Measurements from ENCODE around the gene SDK1. TPM values are rescaled to one million over a fixed set of nuclear protein-coding genes. Genes with fewer than 3 reads are reported as not detected.
"Not testable (repeated sequence)": the region's sequence is repeated elsewhere in the genome, so short reads cannot be mapped to it uniquely, and the experiment has no call there.

The SDK1 gene
- total and polyA plus RNA-seq, 10 of the 15 experiments (the other 5 are each of a cell fraction or from before 2014, with no cell fraction given): 0.14 to 0.33 TPM; not detected in 8

DNA sequence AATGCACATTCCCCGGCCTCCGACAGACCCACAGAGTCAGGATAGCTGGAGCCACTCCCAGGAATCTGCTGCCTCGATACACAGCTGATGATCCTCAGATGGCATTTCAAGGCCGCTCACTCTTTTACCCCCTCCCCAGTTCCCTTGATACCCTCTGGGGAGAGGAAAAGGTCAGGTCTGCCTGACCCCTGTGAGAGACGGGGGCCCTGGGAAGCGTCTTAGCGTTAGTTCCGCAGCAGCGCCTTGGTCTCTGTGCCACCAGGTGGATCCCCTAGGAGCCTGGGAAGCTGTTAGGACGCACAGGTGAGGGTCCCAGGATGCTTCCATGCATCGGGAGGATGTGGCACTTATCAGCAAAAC is 960.5 kb downstream of the SDK1 start:
- H3K27ac ChIP-seq (ENCODE audit: control insufficient read depth, insufficient read depth): no peak overlapping the region
- no peak overlapping the region for H2AFZ ChIP-seq (ENCODE audit: control insufficient read depth, low read depth, low read length)
- CTCF ChIA-PET: no interaction called here
- no peak overlapping the region for H3K9ac ChIP-seq (ENCODE audit: control insufficient read depth, insufficient read depth, low read length)
- RAD21 ChIA-PET (ENCODE audit: unreplicated experiment): no interaction called here
- H3K4me3 ChIP-seq: no peak overlapping the region
- no peak for DNase-seq (ENCODE audit: low read depth, low spot score)
- in situ Hi-C loops (cut with MboI) (no loop called here), intact Hi-C loops (cut with micrococcal nuclease; ENCODE audit: unreplicated experiment) (no loop called here)
- H3K36me3 ChIP-seq (ENCODE audit: control insufficient read depth in 2 of 2, insufficient read depth in 2 of 2, low read length in 1 of 2): no peaks in the 10 kb centered on the region
- SMC1A ChIA-PET (ENCODE audit: uncharacterized antibody, unreplicated experiment): no interaction called here
- FAIRE-seq: no peak
- no peak for ATAC-seq
- H3K79me2 ChIP-seq (ENCODE audit: control insufficient read depth, insufficient read depth, low read length): no peaks in the 10 kb centered on the region
- BruUV-seq (replicated peaks): no TSS peak
- TF ChIP-seq CEBPB (IDR thresholded peaks at IDR 0.05; ENCODE audit: borderline replicate concordance in 1 of 2, low read depth in 2 of 2, low read length in 2 of 2) (no peak), HDAC2 (IDR thresholded peaks at IDR 0.05) (no peak), RELA (IDR thresholded peaks at IDR 0.05; ENCODE audit: borderline replicate concordance, partially characterized antibody) (no peak), PML (IDR thresholded peaks at IDR 0.05; ENCODE audit: low read length) (no peak), ASH2L (IDR thresholded peaks at IDR 0.05; ENCODE audit: borderline replicate concordance, low read depth) (no peak), IKZF2 (IDR thresholded peaks at IDR 0.05) (no peak), STAT1 (conservative IDR thresholded peaks at IDR 0.05) (no peak), POU2F2 (IDR thresholded peaks at IDR 0.05; ENCODE audit: borderline replicate concordance, low read depth, low read length) (no peak), IRF3 (IDR thresholded peaks at IDR 0.05) (no peak)
- TF ChIP-seq, protein P1, sequence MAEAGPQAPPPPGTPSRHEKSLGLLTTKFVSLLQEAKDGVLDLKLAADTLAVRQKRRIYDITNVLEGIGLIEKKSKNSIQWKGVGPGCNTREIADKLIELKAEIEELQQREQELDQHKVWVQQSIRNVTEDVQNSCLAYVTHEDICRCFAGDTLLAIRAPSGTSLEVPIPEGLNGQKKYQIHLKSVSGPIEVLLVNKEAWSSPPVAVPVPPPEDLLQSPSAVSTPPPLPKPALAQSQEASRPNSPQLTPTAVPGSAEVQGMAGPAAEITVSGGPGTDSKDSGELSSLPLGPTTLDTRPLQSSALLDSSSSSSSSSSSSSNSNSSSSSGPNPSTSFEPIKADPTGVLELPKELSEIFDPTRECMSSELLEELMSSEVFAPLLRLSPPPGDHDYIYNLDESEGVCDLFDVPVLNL (IDR thresholded peaks at IDR 0.05; ENCODE audit: low read depth, low read length): no peak
- no peaks in the 10 kb centered on the region for H4K20me1 ChIP-seq (ENCODE audit: control insufficient read depth, insufficient read depth)
- no peaks in the 10 kb centered on the region for H3K27me3 ChIP-seq (replicated peaks in 1 of 2; ENCODE audit: control insufficient read depth in 2 of 2, insufficient read depth in 2 of 2, low read length in 1 of 2)
- H3K9me3 ChIP-seq (replicated peaks; ENCODE audit: control insufficient read depth, insufficient read depth, low read length): no peaks in the 10 kb centered on the region; the same call in 2 of the 3 replicates
- H3K4me2 ChIP-seq (ENCODE audit: control insufficient read depth, insufficient read depth): no peak overlapping the region
- 68% methylated on average over 11 of the region's 11 CpGs for WGBS (ENCODE audit: insufficient coverage, insufficient replicate concordance, low lambda C conversion rate, missing lambda C conversion rate)
- no peaks in the 10 kb centered on the region for H3K4me1 ChIP-seq (ENCODE audit: control insufficient read depth, insufficient read depth, low read length)
- POLR2A ChIA-PET: no interaction called here

DNA sequence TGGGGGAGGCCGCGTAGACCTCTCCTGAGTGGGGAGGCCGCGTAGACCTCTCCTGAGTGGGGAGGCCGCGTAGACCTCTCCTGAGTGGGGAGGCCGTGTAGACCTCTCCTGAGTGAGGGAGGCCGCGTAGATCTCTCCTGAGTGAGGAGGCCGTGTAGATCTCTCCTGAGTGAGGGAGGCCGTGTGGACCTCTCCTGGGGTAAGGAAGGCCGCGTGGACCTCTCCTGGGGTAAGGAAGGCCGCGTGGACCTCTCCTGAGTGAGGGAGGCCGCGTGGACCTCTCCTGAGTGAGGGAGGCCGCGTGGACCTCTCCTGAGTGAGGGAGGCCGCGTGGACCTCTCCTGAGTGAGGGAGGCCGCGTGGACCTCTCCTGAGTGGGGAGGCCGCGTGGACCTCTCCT is 963.2 kb downstream of the SDK1 start:
- DNase-seq (ENCODE audit: low read depth, low spot score); BruUV-seq (replicated peaks); in situ Hi-C loops (cut with MboI); CTCF ChIA-PET; H3K79me2 ChIP-seq (ENCODE audit: control insufficient read depth, insufficient read depth, low read length); H3K27me3 ChIP-seq (replicated peaks in 1 of 2; ENCODE audit: control insufficient read depth in 2 of 2, insufficient read depth in 2 of 2, low read length in 1 of 2); H3K9me3 ChIP-seq (replicated peaks; ENCODE audit: control insufficient read depth, insufficient read depth, low read length); POLR2A ChIA-PET; H3K9ac ChIP-seq (ENCODE audit: control insufficient read depth, insufficient read depth, low read length); intact Hi-C loops (cut with micrococcal nuclease; ENCODE audit: unreplicated experiment); H3K27ac ChIP-seq (ENCODE audit: control insufficient read depth, insufficient read depth); FAIRE-seq; H3K4me2 ChIP-seq (ENCODE audit: control insufficient read depth, insufficient read depth); H4K20me1 ChIP-seq (ENCODE audit: control insufficient read depth, insufficient read depth); H3K4me3 ChIP-seq; H2AFZ ChIP-seq (ENCODE audit: control insufficient read depth, low read depth, low read length); SMC1A ChIA-PET (ENCODE audit: uncharacterized antibody, unreplicated experiment); H3K36me3 ChIP-seq (ENCODE audit: control insufficient read depth in 2 of 2, insufficient read depth in 2 of 2, low read length in 1 of 2); ATAC-seq; H3K4me1 ChIP-seq (ENCODE audit: control insufficient read depth, insufficient read depth, low read length); RAD21 ChIA-PET (ENCODE audit: unreplicated experiment): not testable (repeated sequence)
- 82% methylated on average over 23 of the region's 25 CpGs for WGBS (ENCODE audit: insufficient coverage, insufficient replicate concordance, low lambda C conversion rate, missing lambda C conversion rate)

All from GM12878 (cell line).